A549 treated with AZD9567 at 1 μM for 4 hours (cell line): ENCODE measurements around the gene ZNF471. TPM values are rescaled to one million over a fixed set of nuclear protein-coding genes. Genes with fewer than 3 reads are reported as not detected.

ENCODE experiments used
- total RNA-seq: library from RNA; stranded (reverse); fragments of 200-300 nt; extraction: Qiagen RNA extraction; gene quantifications from 5 replicates; pipeline ENCODE4 v1.2.3, GENCODE V29; 2022; ENCODE audit not compliant: insufficient read depth

The ZNF471 gene
- total RNA-seq: 0.02 to 0.17 TPM (median 0.04 TPM) in 4 of 5 replicates, not detected in the other

DNA sequence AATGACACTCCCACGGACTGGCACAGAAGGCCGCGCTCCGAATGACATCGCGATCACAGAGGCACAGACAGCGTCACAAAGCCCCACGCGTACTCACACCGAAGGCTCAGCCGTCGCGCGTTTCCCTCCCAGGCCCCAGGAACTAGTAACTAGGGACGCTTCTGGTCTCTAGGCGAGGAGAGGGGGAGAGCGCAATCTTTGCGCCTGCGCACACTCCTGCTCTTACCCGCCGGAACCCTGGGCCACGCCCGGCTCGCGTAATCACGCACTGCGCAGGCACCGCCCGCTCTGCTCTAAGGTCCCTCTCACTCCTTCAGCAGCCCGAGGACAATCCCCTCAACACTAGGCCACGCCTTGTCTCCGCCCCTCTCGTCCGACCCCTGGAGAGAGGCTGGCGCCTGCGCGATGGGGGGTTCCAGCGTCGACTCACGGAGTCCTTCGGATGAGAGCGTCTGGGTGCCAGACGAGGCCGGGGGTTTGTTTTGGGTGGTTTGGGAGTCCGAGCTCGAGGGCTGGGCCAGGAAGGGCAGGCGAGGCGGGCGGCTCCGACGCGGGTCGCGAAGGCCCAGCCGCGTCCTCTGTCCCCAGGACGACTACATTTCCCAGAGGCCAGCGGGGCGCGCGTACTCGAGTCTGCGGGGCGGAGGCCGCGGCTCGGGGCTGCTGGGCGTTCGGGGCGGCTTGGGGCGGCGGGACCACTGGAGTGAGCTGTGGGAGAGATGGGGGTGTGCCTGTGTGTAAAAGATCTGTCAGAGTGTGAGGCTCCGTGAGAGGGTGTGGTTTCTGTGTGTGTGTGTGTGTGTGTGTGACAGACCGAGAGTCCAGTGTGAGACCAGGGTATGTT, at the start of gene ZNF471:
Gene ZNF471 (plus strand): TSS at position 410 of the 844 bp plus-strand sequence. CDS start 3,717 bp downstream, outside the sequence.

GRCh38 chr19:56476651-56477428, 30.8 kb upstream of the ZNF471 start, which contains the start of gene ZNF667:
Gene ZNF667 (minus strand): TSS chr19:56477345. CDS start chr19:56462370, 14,975 bp downstream.

DNA sequence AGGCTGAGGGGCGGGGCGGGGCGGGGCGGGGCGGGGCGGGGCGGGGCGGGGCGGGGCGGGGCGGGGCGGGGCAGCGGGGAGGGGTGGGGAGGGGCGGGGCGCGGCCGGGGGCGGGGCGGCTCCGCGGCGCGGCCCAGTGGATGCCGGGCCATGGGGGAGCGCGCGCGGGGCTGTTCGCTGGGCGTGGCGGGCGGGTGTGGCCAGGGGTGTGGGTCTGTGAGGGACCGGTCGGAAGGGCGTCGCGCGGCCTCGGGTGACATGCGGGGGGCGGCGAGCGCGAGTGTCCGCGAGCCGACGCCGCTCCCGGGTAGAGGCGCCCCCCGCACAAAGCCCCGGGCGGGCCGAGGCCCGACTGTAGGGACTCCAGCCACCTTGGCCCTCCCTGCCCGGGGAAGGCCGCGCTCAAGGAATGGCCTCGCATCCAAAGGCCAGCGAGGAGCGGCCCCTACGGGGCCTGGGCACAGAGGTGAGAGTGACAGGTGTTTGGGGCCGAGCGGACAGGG, 31.2 kb downstream of the ZNF471 start, which contains the start of gene ZFP28:
Gene ZFP28 (plus strand): TSS at position 188 of the 503 bp plus-strand sequence. CDS start 71 bp downstream, at position 259.

DNA sequence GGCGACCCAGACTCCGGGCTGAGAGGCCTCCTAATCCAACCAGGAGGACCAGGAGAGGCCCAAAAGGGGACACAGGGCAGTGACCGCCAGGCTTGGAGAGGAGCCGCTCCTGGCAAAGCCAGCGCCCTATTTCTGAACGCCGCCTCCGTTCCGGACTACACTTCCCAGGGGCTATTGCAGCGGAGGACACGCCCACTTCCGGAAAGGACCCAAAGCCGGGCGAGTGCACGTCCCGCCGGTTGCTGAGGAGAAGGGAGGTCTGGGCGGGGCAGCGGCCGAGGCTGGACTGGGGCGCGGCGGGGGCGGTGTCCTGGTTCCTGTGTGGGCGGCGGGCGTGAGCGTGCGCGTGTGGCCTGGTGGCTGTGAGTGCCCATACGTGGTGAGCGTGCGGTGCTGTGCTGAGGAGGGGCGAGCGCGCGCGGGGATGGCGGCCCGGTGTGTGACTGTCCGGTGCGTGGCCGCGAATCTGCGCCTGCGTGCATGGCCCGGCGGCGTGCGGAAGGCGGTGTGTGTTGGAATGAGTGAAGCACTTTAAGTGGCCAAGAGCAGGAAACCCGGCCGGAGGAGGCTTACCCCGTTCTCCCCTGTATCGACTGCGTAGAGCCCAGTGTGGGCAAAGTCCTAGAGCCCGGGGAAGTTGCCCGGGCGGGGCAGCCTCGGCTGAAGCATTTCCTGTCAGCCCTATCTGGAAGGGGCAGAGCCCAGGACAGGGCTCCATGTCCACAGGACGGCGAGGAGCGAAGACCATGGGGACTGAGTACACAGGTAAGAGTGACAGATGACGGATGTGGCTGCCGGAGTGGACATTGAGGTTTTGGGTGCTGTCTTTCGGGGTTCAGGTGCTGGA, 59.8 kb downstream of the ZNF471 start, which contains the start of gene ZNF470:
Gene ZNF470 (plus strand): TSS at position 195 of the 847 bp plus-strand sequence. CDS start 2,844 bp downstream, outside the sequence.

Other genes with a start within 250 kb of the ZNF471 start
- gene EDDM13, start 235.1 kb upstream of the ZNF471 start, total RNA-seq: not detected in 5 replicates
- 8.6 to 17.8 TPM (median 9.7 TPM) in 5 replicates for gene ZSCAN5A, start 193.0 kb upstream of the ZNF471 start, total RNA-seq
- gene ZNF582, start 114.3 kb upstream of the ZNF471 start, total RNA-seq: 0.78 to 1.7 TPM (median 1.2 TPM) in 4 of 5 replicates, not detected in the other
- gene ZNF583, start 103.5 kb upstream of the ZNF471 start, total RNA-seq: 1.1 to 2.2 TPM (median 1.7 TPM) in 5 replicates
- not detected in 5 replicates for gene ZNF667, start 30.5 kb upstream of the ZNF471 start, total RNA-seq
- 2.5 to 4.2 TPM (median 3.8 TPM) in 5 replicates for gene ZFP28, start 31.1 kb downstream of the ZNF471 start, total RNA-seq
- 1.2 to 2.0 TPM (median 1.7 TPM) in 5 replicates for gene ZNF470, start 59.6 kb downstream of the ZNF471 start, total RNA-seq
- 10.5 to 12.5 TPM (median 11.6 TPM) in 5 replicates for gene ZNF71, start 87.4 kb downstream of the ZNF471 start, total RNA-seq
- gene SMIM17, start 135.3 kb downstream of the ZNF471 start, total RNA-seq: 0.11 to 0.22 TPM (median 0.13 TPM) in 4 of 5 replicates, not detected in the other
- gene ZNF835, start 163.9 kb downstream of the ZNF471 start, total RNA-seq: not detected in 5 replicates